K562 (cell line): ENCODE measurements around the gene TMEM132D.

ENCODE experiments used
- CTCF ChIP-seq, 3 experiments: IDR thresholded peaks in 2 of 3; conservative IDR thresholded peaks in 1 of 3; 2 replicates each; pipeline ENCODE4 v1.5.1; 2011 to 2012; ENCODE audit warnings: low read length in 3 of 3, mild to moderate bottlenecking in 3 of 3, control low read depth in 2 of 3, improper control_type of control experiment in 1 of 3, inconsistent platforms in 1 of 3, low read depth in 1 of 3, mixed read lengths in 1 of 3, moderate library complexity in 1 of 3; ENCODE audit not compliant: insufficient read depth in 2 of 3
- NFYB ChIP-seq: IDR thresholded peaks from 2 replicates; pipeline ENCODE4 v1.6.1; 2011; ENCODE audit warnings: mild to moderate bottlenecking, moderate library complexity; ENCODE audit not compliant: insufficient read length; ENCODE audit errors: extremely low read depth
- REST ChIP-seq, 2 experiments: fragments of 450-650 bp; formaldehyde crosslinking in 1 of 2; IDR thresholded peaks; 2 replicates each; pipeline versions ENCODE4 v1.4.0 to v1.6.1; 2014 to 2020; ENCODE audit warnings: mild to moderate bottlenecking in 2 of 2, borderline replicate concordance in 1 of 2, low read depth in 1 of 2

- TF ChIP-seq NFYB = no peak
- no peak for TF ChIP-seq REST (IDR thresholded peaks at IDR 0.05; ENCODE audit: borderline replicate concordance)
- TF ChIP-seq REST (CRISPR knock-in tag; IDR thresholded peaks at IDR 0.05; ENCODE audit: low read depth) = no peak
- no peak for TF ChIP-seq CTCF (IDR thresholded peaks at IDR 0.05 in 2 of 3, conservative IDR thresholded peaks at IDR 0.05 in 1 of 3; ENCODE audit: insufficient read depth in 2 of 3, low read depth in 1 of 3, low read length in 3 of 3)
Observed at GRCh38 chr12:129127771-129128170, 776.1 kb downstream of the TMEM132D start.
